ENCODE measurements around the gene ILK.

The ILK gene

GRCh38 chr11:6622261-6623171 is 18.9 kb downstream of the ILK start:
- no peak for DNase-seq

GRCh38 chr11:6623391-6624363 is 20.1 kb downstream of the ILK start:
- DNase-seq = no peak

GRCh38 chr11:6625156-6625831 is 21.7 kb downstream of the ILK start:
- DNase-seq = no peak

GRCh38 chr11:6625832-6626420 is 22.4 kb downstream of the ILK start:
- DNase-seq = no peak

- no peak for DNase-seq
These were observed 23.6 kb downstream of the ILK start for GRCh38 chr11:6626971-6627761.

GRCh38 chr11:6627762-6628241 is 24.2 kb downstream of the ILK start:
- peak; percentile 34 for DNase-seq

GRCh38 chr11:6628526-6628925 is 25.0 kb downstream of the ILK start:
- DNase-seq = no peak

- DNase-seq = no peak
These were observed 26.0 kb downstream of the ILK start for GRCh38 chr11:6629573-6629891.

GRCh38 chr11:6629892-6630631 is 26.5 kb downstream of the ILK start:
- DNase-seq = no peak

GRCh38 chr11:6630632-6631291 is 27.2 kb downstream of the ILK start:
- no peak for DNase-seq

- no peak for DNase-seq
These were observed 27.9 kb downstream of the ILK start for GRCh38 chr11:6631361-6631890.

GRCh38 chr11:6632116-6633073 is 28.8 kb downstream of the ILK start:
- DNase-seq = no peak

GRCh38 chr11:6633422-6634408 is 30.1 kb downstream of the ILK start:
- DNase-seq = no peak

GRCh38 chr11:6634534-6634933 is 31.0 kb downstream of the ILK start:
- no peak for DNase-seq

GRCh38 chr11:6635082-6635932 is 31.7 kb downstream of the ILK start:
- peak; percentile 72 for DNase-seq

- DNase-seq = no peak
These were observed 32.9 kb downstream of the ILK start for GRCh38 chr11:6636480-6636879.

GRCh38 chr11:6637871-6638270 is 34.3 kb downstream of the ILK start:
- no peak for DNase-seq

All from inflammatory macrophage treated with lipopolysaccharide for 4 hours (primary cell).